ENCODE measurements around the gene TNNI3.

DNA sequence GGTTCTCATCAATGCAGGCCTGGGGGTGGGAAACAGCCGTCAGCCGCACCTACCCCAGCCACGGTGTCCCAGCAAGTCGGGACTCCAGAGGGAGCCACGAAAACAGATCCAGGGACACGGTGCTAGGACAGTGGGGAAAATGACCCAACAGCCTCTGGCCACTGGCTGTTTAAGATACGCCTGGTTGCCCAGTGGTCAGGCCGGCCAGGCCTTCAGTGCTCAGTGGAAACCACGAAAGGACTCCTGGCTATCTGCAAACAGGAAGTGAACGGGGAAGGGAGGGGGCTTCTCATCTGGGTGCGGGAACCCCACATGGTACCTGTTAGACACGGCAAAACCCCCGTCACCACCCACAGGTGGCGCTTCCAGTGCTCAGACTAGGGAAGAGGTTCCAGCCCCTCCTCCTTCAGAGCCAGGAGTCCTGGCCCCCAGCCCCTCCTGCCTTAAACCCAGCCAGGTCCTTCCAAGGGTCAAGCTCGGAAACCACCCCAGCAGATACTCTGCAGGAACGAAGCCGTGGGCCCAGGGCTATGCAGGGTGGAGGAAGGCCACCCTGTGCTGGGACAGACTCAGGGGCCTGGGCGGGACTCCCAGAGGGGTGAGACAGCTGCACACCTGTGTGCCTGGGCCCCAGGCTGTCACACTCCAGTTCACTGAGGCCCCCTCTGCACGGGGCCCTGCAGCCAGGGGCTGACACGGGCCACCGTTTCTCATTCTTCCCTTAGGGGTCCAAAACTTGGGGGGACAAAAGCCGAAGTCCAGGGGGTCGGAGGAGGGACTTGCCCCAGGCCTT, 44.6 kb downstream of the TNNI3 start:
- no peak for TF ChIP-seq POLR2AphosphoS5 (IDR thresholded peaks at IDR 0.05; ENCODE audit: low read depth, low read length)
- TF ChIP-seq POLR2A (IDR thresholded peaks at IDR 0.05; ENCODE audit: low read depth, low read length) = no peak
- no peak for TF ChIP-seq TAF1 (IDR thresholded peaks at IDR 0.05; ENCODE audit: borderline replicate concordance, low read depth, low read length)

All from GM12892 (cell line).